ENCODE data around the gene CDKN2B-AS1.
"Not testable (repeated sequence)": the region's sequence is repeated elsewhere in the genome, so short reads cannot be mapped to it uniquely, and the experiment has no call there.

CDKN2B-AS1 gene

GRCh38 chr9:21994556-21995005 lies at the start of gene CDKN2B-AS1:
Gene CDKN2B-AS1 (plus strand): TSS chr9:21994791.
- peak; percentile 65 for DNase-seq

GRCh38 chr9:21945606-21946005 lies 49.0 kb upstream of the CDKN2B-AS1 start:
- no peak for DNase-seq

- no peak for DNase-seq
These were observed 35.8 kb upstream of the CDKN2B-AS1 start for GRCh38 chr9:21958833-21959232.

GRCh38 chr9:21959268-21959667 lies 35.3 kb upstream of the CDKN2B-AS1 start:
- DNase-seq = not testable (repeated sequence)

- no peak for DNase-seq
These were observed 33.0 kb upstream of the CDKN2B-AS1 start for GRCh38 chr9:21961569-21961968.

- no peak for DNase-seq
These were observed 29.6 kb upstream of the CDKN2B-AS1 start for GRCh38 chr9:21964925-21965385.

- DNase-seq = peak; percentile 28
These were observed 29.1 kb upstream of the CDKN2B-AS1 start for GRCh38 chr9:21965401-21965951.

- DNase-seq = no peak
These were observed 28.3 kb upstream of the CDKN2B-AS1 start for GRCh38 chr9:21966140-21966851.

- no peak for DNase-seq
These were observed 27.4 kb upstream of the CDKN2B-AS1 start for GRCh38 chr9:21967169-21967568.

GRCh38 chr9:21967702-21968101 lies 26.9 kb upstream of the CDKN2B-AS1 start:
- DNase-seq = no peak

GRCh38 chr9:21968331-21969010 lies 26.1 kb upstream of the CDKN2B-AS1 start:
- DNase-seq = no peak

- DNase-seq = no peak
These were observed 25.3 kb upstream of the CDKN2B-AS1 start for GRCh38 chr9:21969011-21969940.

GRCh38 chr9:21969951-21970799 lies 24.4 kb upstream of the CDKN2B-AS1 start:
- DNase-seq = no peak

- no peak for DNase-seq
These were observed 23.6 kb upstream of the CDKN2B-AS1 start for GRCh38 chr9:21970800-21971640.

- no peak for DNase-seq
These were observed 22.2 kb upstream of the CDKN2B-AS1 start for GRCh38 chr9:21972361-21972760.

GRCh38 chr9:21974343-21974721 lies 20.3 kb upstream of the CDKN2B-AS1 start:
- peak; percentile 20 for DNase-seq

- DNase-seq = peak; percentile 66
These were observed 19.7 kb upstream of the CDKN2B-AS1 start for GRCh38 chr9:21974722-21975409.

GRCh38 chr9:21976334-21976875 lies 18.2 kb upstream of the CDKN2B-AS1 start:
- DNase-seq = no peak

- no peak for DNase-seq
These were observed 12.2 kb upstream of the CDKN2B-AS1 start for GRCh38 chr9:21982391-21982790.

Measured in NCI-H2029 treated with DMSO at 0.1 percent for 48 hours (cell line).